HUES64 (cell line): ENCODE results near the gene SHISA7.

ENCODE experiments used
- H3K27ac ChIP-seq: 2 replicates; pipeline ENCODE4 v1.7.0; 2013; ENCODE audit warnings: low read depth, low read length, inconsistent platforms
- H3K27me3 ChIP-seq: 2 replicates; pipeline ENCODE4 v1.6.1; 2013; ENCODE audit warnings: mild to moderate bottlenecking, low read length; ENCODE audit not compliant: insufficient read depth
- H3K36me3 ChIP-seq: 2 replicates; pipeline ENCODE4 v1.6.1; 2013; ENCODE audit warnings: mild to moderate bottlenecking, low read length; ENCODE audit not compliant: insufficient read depth
- H3K4me1 ChIP-seq: 2 replicates; pipeline ENCODE4 v1.6.1; 2013; ENCODE audit warnings: mild to moderate bottlenecking, low read length, moderate library complexity; ENCODE audit not compliant: insufficient read depth
- H3K4me3 ChIP-seq: 2 replicates; pipeline ENCODE4 v1.5.1; 2013; ENCODE audit warnings: mild to moderate bottlenecking, low read length, moderate library complexity
- H3K9ac ChIP-seq: 2 replicates; pipeline ENCODE4 v1.6.1; 2013; ENCODE audit warnings: mild to moderate bottlenecking, low read depth, low read length
- H3K9me3 ChIP-seq: 2 replicates; pipeline ENCODE4 v1.6.1; 2013; ENCODE audit warnings: low read depth, low read length; ENCODE audit not compliant: insufficient read depth
- WGBS: fragments of 150-250, 120-280 bp; methylation state at CpG from one replicate; pipeline ENCODE4 v1.1.7; 2013; ENCODE audit warnings: missing lambda C conversion rate; 5-methylcytosine and 5-hydroxymethylcytosine counted together

SHISA7 gene

DNA sequence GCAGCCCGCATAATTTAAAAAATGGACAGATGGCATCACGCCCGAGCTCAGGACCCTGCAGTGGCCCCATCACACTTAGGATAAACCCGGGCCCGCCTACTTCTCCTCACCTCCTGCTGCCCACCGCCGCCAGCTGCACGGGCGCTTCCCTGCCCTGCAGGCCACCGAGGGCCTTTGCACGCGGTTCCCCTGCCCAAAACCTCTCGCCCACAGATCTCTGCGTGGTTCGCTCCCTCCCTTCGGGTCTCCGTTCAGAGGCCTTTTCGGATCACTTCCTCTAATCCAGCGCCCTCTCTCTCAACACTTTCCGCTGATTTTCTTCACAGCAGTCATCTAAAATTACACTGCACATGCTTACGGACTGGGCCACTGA lies 1.8 kb downstream of the SHISA7 start:
- Histone ChIP-seq H3K27me3 (peaks cover 83% of the 10 kb centered on the region), H3K4me3 (peak overlapping the region; percentile 62), H3K27ac (no peak overlapping the region), H3K36me3 (no peaks in the 10 kb centered on the region), H3K4me1 (peaks cover 5% of the 10 kb centered on the region; the same call in 1 of the 2 replicates), H3K9me3 (no peaks in the 10 kb centered on the region), H3K9ac (no peak overlapping the region)
- 10% methylated on average over 21 of the region's 21 CpGs for WGBS

DNA sequence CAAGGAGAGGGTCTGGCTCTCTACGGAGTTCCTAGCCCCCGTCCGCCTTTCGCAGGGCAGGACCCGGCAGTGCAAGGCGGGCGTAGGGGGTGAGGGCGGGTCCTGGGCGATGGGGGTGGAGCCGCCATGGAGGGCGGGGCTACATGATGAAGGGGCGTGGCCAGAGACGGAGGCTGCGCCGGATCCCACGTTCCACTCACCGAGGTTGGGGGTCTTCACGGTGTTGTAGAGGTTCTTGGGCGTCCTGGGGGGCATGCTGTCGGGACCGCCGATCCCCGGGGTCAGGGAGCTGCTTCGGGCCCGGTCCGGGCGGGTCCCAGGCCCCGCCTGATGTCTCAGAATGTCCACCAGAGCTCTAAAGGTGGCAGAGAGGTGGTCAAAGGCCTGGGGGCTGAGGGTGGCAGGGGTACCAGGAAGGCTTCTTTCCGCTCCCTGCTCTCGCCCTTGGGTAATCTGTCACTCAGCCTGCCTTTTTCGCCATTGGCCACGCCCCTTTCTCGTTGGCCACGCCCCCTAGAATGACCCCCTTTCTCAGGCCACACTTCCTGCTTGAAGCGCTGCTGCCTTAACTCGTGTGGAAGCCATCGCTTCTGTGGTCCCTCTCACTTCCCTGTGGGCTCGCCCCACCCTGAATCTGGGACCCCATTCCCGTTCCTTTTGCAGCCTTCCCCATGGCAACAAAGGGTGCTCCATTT lies 2.5 kb downstream of the SHISA7 start:
- no peaks in the 10 kb centered on the region for H3K36me3 ChIP-seq
- H3K27me3 ChIP-seq = peaks cover 76% of the 10 kb centered on the region
- peak overlapping the region; percentile 62 for H3K4me3 ChIP-seq
- peaks cover 5% of the 10 kb centered on the region; the same call in 1 of the 2 replicates for H3K4me1 ChIP-seq
- H3K27ac ChIP-seq = no peak overlapping the region; the same call in 1 of the 2 replicates
- no peak overlapping the region for H3K9ac ChIP-seq
- WGBS = 13% methylated on average over 39 of the region's 39 CpGs
- H3K9me3 ChIP-seq = no peaks in the 10 kb centered on the region

DNA sequence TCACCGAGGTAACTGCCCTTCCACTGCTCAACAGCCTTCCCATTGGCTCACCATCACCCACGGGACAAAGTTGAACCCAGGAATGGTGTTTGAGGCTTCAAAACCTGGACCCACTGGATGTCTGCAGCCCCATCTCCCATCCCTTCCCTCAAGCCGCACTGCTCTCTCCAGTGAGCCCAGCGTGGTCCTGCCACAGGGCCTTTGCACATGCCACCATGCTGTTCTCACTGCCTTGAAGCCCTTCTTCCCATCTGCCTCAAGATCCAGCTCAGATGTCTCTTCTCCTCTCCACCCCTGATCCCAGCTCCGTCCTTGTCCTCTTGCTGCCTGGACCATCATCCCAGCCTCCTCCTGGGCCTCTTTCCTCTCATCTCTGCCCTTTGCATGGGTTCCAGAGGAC lies 4.0 kb downstream of the SHISA7 start:
- Histone ChIP-seq H3K27me3 (peaks cover 61% of the 10 kb centered on the region), H3K36me3 (no peaks in the 10 kb centered on the region)

DNA sequence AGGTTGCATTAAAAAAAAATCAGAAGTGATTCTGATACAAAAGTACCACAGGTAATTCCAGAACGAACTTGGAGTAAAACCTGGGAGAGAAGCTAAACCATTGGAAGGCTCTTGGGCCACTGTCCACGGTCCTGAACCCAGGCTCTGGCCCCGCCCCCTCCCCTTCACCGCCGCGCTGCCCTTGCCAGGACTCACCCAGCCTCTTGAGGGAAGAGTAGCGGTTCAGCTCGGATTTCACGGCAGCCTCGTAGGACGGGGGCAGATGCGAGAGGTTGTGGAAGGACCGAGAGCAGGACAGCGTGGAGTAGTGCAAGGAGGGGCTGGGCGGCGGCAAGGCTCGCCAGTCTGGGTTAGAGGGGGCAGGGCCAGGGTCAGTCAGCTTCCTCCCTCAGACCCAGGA lies 5.7 kb downstream of the SHISA7 start:
- peaks cover 5% of the 10 kb centered on the region; the same call in 1 of the 2 replicates for H3K4me1 ChIP-seq
- no peak overlapping the region for H3K27ac ChIP-seq
- H3K36me3 ChIP-seq = no peaks in the 10 kb centered on the region
- no peak overlapping the region for H3K9ac ChIP-seq
- H3K9me3 ChIP-seq = no peaks in the 10 kb centered on the region
- 2% methylated on average over 17 of the region's 17 CpGs for WGBS
- peaks cover 47% of the 10 kb centered on the region for H3K27me3 ChIP-seq
- no peak overlapping the region for H3K4me3 ChIP-seq

More for the DNA sequence above, 4.0 kb downstream of the SHISA7 start:
- 76% methylated on average over 5 of the region's 5 CpGs for WGBS
- peaks cover 5% of the 10 kb centered on the region; the same call in 1 of the 2 replicates for H3K4me1 ChIP-seq
- H3K27ac ChIP-seq = no peak overlapping the region
- no peak overlapping the region for H3K4me3 ChIP-seq
- no peaks in the 10 kb centered on the region for H3K9me3 ChIP-seq
- no peak overlapping the region for H3K9ac ChIP-seq

DNA sequence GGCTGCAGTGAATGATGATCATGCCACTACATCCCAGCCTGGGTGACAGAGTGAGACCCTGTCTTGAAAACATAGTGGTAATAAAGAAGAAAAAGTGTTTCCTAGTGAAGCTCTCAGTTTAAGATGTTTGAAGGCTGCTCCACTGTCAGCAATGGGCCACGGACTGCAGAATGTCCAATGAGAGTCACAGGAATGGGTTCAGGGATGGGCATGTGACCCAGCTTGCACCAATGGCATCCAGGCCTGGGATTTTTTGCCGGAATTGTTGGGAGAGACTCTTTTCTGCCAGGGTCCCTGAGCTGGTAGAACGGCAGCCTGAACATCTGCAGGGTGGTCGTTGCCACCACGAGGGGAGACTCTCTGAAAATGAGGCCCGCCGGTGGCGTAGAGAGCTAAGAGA lies 6.3 kb downstream of the SHISA7 start:
- no peak overlapping the region for H3K9ac ChIP-seq
- H3K9me3 ChIP-seq = no peaks in the 10 kb centered on the region
- WGBS = 37% methylated on average over 8 of the region's 8 CpGs
- H3K27ac ChIP-seq = no peak overlapping the region
- no peak overlapping the region for H3K4me3 ChIP-seq
- peaks cover 5% of the 10 kb centered on the region; the same call in 1 of the 2 replicates for H3K4me1 ChIP-seq
- no peaks in the 10 kb centered on the region for H3K36me3 ChIP-seq
- H3K27me3 ChIP-seq = peaks cover 42% of the 10 kb centered on the region

DNA sequence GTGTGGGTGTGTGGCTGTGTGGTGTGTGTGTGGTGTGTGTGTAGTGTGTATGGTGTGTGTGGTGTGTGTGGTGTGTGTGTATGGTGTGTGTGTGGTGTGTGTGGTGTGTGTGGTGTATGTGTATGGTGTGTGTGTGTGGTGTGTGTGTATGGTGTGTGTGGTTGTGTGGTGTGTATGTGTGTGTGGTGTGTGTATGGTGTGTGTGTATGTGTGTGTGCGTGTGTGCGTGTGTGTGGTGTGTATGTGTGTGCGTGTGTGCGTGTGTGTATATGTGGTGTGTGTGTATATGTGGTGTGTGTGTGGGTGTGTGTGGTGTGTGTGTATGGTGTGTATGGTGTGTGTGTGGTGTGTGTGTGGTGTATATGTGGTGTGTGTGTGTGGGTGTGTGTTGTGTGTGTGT lies 8.1 kb downstream of the SHISA7 start:
- 92% methylated on average over 4 of the region's 4 CpGs for whole genome bisulfite sequencing
- H3K27me3 ChIP-seq = peaks cover 23% of the 10 kb centered on the region

DNA sequence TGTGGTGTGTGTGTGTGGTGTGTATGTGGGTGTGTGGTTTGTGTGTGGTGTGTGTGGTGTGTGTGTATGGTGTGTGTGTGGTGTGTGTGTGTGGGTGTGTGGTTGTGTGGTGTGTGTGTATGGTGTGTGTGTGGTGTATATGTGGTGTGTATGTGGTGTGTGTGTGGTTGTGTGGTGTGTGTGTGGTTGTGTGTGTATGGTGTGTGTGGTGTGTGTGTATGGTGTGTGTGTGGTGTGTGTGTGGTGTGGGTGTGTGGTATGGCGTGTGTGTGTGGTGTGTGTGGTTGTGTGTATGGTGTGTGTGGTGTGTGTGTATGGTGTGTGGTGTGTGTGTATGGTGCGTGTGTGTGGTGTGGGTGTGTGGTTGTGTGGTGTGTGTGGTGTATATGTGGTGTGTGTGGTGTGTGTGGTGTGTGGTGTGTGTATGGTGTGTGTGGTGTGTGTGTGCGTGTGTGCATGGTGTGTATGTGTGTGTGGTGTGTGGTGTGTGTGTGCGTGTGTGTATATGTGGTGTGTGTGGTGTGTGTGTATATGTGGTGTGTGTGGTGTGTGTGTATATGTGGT lies 8.7 kb downstream of the SHISA7 start:
- peaks cover 18% of the 10 kb centered on the region for H3K27me3 ChIP-seq
- H3K9ac ChIP-seq = no peak overlapping the region
- no peaks in the 10 kb centered on the region for H3K36me3 ChIP-seq
- no peaks in the 10 kb centered on the region for H3K4me1 ChIP-seq
- no peaks in the 10 kb centered on the region for H3K9me3 ChIP-seq
- no peak overlapping the region for H3K4me3 ChIP-seq
- H3K27ac ChIP-seq = no peak overlapping the region
- WGBS = 86% methylated on average over 4 of the region's 4 CpGs

More for the DNA sequence above, 8.1 kb downstream of the SHISA7 start:
- Histone ChIP-seq H3K9me3 (no peaks in the 10 kb centered on the region), H3K27ac (no peak overlapping the region), H3K4me3 (no peak overlapping the region), H3K36me3 (no peaks in the 10 kb centered on the region), H3K4me1 (no peaks in the 10 kb centered on the region), H3K9ac (no peak overlapping the region)

DNA sequence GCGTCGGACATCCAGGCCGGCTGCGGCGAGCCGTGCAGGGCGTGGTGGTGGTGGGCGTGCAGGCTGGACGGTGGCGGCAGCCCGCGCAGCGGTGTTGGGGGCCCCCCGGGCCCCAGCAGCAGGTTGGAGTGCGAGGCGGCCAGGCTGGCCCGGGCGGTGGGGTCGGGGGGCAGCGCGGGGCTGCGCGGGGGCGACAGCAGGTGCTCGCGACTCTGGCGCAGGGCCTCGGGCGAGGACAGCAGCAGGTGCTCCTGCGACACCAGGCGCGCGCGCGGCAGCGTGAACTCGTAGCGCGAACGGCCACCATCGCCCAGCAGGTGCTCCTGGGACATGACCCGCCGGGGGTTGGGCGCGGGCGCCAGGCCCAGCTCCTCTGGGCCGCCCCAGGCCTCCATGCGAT lies 9.8 kb downstream of the SHISA7 start:
- 66% methylated on average over 48 of the region's 48 CpGs for WGBS
- Histone ChIP-seq H3K9ac (no peak overlapping the region), H3K9me3 (no peaks in the 10 kb centered on the region), H3K27me3 (peaks cover 6% of the 10 kb centered on the region), H3K4me3 (no peak overlapping the region), H3K36me3 (no peaks in the 10 kb centered on the region), H3K4me1 (no peaks in the 10 kb centered on the region), H3K27ac (no peak overlapping the region)

DNA sequence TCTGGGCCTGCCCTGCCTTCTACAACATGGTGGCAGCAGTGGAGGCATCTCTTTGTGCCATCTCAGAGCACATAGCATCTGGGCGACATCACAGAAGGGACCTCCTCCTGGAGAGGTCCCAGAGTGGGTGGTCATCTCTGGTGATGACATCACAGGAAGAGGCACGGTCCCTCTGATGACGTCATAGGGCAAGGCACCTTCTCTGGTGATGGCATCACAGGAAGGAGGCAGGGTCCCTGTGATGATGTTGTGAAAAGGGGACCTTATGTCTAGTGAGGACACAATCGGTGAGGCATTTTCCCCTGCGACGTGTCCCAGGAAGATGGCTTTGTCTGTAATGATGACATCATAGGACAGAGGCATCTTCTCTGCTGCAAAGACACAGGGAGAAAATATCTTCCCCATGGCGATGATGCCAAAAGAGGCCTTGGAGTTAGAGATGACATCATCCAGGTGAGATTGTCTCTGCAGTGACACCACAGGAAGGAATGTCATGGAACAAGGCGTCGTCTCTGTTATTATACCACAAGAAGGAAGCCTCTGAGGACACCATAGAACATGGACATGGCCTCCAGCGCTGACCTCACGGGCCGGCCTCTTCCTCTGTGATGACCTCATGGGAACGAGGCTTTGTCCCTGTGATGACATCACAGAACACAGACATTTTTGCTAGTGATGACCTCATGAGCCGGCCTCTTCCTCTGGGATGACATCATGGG lies 10.7 kb downstream of the SHISA7 start:
- no peak overlapping the region for H3K27ac ChIP-seq
- H3K9me3 ChIP-seq = no peaks in the 10 kb centered on the region
- WGBS = 88% methylated on average over 14 of the region's 14 CpGs
- H3K4me3 ChIP-seq = no peak overlapping the region
- H3K27me3 ChIP-seq = peaks cover 2% of the 10 kb centered on the region
- no peak overlapping the region for H3K9ac ChIP-seq
- no peaks in the 10 kb centered on the region for H3K36me3 ChIP-seq
- H3K4me1 ChIP-seq = no peaks in the 10 kb centered on the region

DNA sequence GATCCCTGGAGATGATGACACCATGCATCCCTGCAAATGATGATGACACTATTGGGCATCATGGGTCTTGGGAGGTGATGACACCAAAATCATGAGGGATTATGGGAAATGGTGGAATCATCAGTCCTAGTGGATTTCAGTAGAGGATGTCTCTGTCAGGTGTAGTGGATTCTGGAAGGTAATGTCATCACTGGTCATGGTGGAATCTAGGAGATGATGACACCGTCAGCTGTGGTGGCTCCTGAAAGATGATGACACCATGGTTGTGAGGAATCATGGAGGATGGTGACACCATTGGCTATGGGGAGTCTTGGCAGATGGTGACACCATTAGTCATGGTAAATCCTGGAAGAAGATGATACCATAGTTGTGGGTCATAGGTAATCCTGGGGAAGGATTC lies 11.9 kb downstream of the SHISA7 start:
- Histone ChIP-seq H3K27ac (no peak overlapping the region), H3K9ac (no peak overlapping the region), H3K27me3 (peaks cover 2% of the 10 kb centered on the region), H3K4me1 (no peaks in the 10 kb centered on the region), H3K4me3 (no peak overlapping the region), H3K9me3 (no peaks in the 10 kb centered on the region), H3K36me3 (no peaks in the 10 kb centered on the region)
- 84% methylated on average over 1 of the region's 1 CpG for WGBS

DNA sequence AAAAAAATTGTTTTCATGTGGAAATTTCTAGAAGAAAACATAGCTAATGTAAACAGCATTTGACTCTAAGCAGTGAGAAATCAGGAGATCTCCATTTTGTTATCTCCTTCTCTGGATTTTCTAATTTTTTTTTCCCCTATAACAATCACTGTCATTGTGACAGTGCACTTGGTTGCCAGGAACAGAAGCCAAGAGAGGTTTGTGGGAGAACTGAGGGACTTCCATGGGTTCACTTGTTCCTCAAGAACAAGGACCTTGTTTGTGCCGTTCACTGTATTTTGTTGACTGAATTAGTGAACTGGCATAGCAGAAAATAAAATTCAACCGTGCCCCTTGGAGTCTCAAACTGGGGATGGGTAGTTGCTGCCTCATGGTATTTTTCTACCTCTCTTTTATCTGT lies 17.1 kb downstream of the SHISA7 start:
- H3K36me3 ChIP-seq = no peaks in the 10 kb centered on the region
- H3K27ac ChIP-seq = no peak overlapping the region
- H3K4me1 ChIP-seq = no peaks in the 10 kb centered on the region
- no peak overlapping the region for H3K4me3 ChIP-seq
- H3K27me3 ChIP-seq = no peaks in the 10 kb centered on the region; the same call in none of the 2 replicates
- WGBS = 76% methylated on average over 2 of the region's 2 CpGs
- H3K9me3 ChIP-seq = no peaks in the 10 kb centered on the region
- no peak overlapping the region for H3K9ac ChIP-seq
